ENCODE data around the gene TCFL5.

TCFL5 gene

DNA sequence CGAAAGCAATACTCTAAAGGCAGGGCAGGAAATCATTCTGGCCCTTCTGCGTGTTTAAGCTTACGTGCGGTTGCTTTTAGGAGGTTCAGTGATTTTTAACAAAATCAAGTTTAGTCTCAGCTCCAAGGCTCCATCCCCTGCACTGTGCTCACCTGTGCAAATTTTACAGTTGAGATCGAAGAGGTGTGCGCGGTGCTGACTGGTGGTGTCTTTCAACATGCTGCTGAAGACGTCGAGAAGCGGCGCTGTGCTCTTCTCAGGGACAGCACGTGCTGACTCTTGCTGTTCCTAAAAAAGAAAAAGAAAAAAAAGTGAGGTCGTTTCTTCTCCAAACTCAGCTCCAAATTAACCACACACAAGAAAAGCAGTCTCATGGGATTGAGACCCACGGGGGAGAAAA lies 32.6 kb upstream of the TCFL5 start:
- DNase-seq = no peak

DNA sequence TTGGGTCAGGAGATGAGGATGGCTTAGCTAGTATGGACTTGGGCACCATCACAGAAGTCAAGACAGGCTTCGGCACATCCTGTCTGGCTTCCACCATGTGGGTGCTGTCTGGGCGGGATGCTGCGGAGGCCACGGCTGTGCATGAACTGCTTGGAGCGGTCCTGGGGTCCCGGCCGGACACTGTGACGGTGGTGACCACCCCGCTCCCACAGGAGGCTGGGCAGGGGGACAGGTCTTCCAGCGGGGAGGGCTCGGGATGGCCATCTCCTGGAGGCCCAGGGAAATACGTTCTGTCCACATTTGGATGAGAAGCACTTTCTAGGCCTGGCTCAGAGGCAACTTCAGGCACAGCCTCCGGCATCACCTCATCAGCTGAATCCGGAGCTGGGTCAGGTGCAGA lies 32.1 kb upstream of the TCFL5 start:
- no peak for DNase-seq

DNA sequence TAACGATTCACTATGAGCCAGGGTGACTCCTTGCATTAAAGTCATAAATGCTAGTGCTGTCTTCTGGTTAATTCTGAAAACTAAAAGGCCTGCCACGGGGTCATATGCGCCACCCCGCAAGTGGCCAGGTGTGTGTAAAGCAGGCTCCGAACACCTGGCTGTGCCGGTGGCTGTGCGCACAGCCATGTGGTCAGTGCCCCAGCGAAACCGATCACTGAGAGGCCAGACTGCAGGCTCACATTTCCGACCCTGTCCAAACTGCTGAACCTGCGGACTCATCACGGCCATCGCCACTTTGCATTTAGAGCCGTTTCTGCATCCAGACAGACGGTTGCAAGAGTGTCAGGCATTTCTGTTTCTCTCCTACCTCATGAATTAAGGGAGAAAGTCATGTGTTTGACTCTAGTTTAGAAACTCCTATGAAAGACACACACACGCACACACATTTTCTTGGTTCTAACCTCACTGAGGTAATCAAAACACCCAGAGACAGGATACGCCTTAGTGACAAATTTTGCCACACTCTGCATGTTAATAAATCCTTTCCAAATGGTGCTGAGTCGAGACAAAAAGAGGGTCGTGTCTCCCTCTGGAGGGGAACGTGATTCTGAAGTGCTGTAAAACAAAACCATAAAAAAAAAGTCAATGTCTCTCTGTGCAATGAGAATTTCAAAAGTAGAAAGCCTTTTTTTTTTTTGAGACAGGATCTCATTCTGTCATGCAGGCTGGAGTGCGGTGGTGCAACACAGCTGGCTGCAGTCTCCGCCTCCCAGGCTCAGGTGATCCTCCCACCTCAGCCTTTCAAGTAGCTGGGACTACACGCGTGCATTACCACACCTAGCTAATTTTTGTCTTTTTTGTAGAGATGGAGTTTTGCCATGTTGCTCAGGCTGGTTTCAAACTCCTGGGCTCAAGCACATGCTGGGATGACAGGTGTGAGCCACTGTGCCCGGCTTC lies 31.0 kb upstream of the TCFL5 start:
- no peak for DNase-seq

DNA sequence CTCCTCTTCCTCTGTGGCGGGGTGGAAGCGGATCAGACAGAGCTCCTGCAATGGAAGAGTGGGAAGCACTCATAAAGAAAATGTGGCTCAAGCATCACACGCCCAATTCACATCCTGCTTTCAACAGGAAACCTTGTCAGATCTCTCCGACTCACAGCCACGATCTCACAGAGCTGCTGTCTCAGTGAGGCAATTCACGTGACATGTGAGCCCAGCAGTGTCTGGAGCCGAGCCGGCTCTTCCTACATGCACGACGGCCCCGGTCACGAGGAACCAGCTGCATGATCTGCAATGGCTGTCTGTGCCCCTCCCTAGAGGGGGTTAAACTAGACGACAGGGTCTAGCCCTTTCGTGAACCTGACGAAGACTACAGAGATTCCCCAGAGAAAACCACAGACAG lies 29.5 kb upstream of the TCFL5 start:
- DNase-seq = no peak

DNA sequence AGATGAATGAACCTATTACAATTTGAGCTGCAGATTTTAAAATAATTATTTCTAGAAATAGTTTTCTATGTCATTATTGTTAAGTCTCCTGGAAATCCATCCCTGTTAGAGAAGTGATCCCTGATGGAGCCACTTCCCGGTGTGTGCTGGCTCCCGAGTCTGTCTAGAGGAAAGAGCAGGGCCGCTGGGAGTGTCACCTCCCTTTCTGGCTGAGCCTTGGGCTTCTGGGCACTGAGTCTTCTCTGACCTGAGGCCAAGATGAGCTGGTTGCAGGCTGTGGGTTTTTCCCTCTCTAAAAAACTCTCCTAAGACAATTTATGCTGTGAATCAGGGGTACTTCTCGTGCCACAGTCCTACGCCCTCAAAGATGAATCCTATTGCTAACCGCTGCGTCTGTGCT lies 28.8 kb upstream of the TCFL5 start:
- no peak for DNase-seq

DNA sequence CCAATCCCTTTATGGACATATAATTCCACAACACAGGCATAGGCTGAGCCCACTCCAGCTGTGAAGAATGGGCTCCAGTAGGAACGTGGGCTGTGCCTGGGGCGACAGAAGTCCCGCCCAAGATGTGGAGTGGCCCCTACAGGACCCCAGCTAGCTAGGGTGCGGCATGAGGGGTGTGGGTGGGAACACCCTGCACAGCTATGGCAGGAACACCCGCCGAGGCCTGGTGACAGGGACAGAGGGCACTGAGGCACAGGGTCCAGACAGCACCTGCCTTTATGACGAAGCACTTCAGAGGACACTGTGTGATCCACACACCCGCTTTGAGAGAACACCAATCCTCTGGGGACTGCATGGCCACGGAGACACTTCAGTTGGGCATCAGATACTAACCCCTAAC lies 28.2 kb upstream of the TCFL5 start:
- no peak for DNase-seq

DNA sequence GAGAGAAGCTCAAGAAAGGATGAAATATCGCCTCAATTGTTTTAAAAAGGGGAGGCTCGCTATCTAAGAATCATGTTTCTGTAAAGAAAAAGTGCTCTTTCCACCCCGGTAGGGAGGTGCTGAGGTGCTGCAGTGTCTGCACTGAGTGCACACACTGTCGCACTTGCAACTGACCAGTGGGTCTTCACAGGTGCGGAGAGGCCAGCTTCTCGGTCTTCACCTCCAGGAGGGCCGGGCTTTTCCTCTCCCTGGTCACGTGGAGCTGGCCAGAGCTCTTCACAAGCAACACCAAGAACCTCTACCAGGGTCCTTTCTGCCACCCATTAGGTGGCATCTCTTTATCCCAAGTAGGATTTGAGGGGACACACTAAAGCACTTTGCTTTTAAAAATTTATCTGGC lies 27.8 kb upstream of the TCFL5 start:
- DNase-seq = no peak

DNA sequence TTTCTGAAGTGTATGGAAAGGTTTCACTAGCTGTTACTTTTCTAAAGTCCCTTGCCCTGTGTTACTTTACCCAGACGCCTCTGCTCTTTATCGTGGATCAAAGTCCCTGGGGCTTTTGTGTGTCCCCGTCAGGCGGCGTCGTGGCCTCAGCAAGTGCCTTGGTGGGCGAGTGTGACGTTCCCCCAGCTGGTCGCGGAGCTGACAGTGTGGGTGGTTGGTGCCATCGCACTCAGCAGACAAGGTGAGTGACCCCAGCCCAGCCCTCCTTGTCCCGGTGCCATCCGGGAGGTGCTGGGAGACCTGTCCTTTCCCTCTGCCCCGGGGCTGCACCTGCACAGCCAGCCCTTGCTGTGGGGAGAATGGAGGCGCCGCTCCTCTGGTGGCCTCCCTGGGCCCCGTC lies 27.3 kb upstream of the TCFL5 start:
- no peak for DNase-seq

DNA sequence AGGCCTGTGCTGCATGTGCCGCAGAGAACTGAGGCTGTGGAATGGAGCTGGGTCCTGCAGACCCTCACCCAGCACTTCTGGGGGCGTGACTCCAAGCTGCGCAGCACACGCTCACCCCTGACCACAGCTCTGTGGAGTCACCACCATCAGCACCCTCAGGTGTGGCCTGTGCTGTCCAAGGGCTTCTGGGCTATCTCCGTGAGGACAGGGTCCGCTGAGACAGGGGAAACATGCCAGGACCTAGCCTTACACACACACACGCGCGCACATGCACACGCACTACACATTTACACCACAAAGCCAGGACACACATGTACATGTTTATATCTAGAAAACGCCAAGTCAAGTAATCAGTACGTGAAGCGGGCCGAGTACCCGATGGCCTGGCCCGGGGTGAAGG lies 26.8 kb upstream of the TCFL5 start:
- no peak for DNase-seq

DNA sequence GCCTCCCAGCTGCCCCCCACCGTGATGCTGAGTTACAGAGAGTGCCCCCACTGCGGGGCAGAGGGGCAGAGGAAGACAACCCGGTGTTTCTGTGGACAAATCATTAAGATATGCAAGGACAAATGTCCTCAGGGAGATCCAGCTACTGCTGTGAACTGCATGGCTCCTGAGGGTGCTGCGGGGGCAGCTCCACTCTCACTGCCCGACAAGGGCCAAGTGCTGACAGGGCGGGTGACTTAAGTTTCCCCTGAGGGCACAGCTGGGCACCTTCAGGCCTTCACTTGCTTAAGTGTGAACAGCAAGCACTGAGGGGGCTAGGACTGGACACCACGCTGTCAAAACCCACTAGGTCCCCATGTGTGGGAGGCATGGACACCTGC lies 26.2 kb upstream of the TCFL5 start:
- no peak for DNase-seq

DNA sequence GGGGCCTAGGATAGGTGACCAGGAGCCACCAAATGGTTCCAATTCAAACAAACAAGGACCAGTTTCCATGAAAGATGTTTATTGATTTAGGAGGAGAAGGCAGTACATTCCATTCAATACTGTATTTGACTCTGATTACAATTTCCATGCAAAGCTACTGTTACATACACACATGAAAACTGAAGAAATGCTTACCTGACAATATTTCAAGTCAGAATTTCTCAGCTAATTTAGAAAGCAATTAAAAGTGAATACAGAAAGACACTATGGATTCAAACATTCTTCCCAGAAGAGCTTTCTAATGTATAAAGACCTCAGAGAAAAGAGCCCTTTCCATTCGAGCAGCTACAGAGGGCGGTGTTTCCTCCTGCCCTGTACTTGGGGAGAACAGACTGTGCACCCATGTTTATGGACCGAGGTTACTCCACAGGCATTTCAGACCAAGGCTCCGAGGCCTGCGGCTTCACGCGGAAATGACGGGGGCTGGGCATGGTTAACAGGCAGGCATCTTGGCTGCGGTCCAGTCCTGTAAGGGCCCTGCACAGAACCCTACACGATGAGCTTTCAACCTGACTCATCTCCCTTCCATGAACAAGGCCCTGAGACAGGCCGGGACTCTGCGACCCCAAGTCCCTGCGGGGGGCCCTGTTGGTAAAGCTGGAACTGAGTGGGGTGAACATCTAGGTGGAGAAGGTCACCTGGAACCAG lies 25.7 kb upstream of the TCFL5 start:
- DNase-seq = peak; percentile 83

DNA sequence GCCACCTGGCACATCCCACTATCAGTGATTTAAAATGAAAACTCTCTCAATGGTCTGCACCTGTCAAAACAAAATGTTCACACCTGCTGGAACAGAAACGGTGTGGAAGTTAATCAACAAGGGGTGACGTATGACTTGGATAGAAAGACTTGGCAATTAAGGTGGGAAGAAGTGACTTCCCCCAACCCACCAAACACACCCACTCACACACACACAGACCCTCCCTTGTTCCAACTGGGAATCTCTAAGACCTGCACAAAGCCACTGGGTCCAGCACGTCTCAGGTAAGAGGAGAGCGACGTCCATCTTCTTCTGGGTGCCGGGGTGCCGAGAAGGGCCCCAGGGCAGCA lies 25.1 kb upstream of the TCFL5 start:
- peak; percentile 63 for DNase-seq

DNA sequence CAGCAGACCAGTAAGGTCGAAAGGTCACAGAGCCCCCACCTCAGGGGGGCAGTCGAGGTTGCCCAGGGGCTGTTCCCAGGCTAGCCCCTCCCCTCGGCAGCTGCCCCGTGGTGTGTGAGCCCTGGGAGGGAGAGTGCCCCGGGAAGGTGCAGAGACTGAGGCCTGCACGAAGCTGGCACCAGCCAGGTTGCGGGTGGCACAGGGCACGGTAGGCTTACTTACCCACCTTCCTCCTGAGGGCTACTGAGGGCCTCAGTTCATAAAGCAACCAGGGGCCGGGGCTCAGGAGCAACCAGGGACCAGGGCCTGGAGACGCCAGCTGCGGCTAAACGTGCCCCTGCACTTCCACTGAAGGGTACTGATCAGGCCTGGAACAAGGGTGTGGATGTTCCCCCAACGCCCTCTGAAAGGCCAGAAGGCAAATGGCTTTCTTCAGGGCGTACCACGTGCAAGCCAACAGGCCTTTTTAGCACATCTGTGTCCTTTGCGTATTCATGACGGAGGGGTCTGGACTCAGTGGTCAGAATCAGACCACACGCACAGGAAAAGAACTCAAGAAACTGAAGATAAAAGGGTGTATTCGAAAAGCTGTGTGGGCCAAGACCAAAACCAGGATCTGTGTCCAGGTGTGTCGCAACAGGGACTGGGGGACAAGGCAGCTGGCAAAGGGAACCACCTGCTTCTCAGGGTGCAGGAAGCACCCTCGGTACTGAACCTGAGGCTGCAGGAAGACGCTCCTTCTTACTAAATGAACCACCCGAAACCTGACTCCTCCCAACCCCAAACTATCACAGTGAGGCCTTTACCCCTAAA lies 24.5 kb upstream of the TCFL5 start:
- no peak for DNase-seq

DNA sequence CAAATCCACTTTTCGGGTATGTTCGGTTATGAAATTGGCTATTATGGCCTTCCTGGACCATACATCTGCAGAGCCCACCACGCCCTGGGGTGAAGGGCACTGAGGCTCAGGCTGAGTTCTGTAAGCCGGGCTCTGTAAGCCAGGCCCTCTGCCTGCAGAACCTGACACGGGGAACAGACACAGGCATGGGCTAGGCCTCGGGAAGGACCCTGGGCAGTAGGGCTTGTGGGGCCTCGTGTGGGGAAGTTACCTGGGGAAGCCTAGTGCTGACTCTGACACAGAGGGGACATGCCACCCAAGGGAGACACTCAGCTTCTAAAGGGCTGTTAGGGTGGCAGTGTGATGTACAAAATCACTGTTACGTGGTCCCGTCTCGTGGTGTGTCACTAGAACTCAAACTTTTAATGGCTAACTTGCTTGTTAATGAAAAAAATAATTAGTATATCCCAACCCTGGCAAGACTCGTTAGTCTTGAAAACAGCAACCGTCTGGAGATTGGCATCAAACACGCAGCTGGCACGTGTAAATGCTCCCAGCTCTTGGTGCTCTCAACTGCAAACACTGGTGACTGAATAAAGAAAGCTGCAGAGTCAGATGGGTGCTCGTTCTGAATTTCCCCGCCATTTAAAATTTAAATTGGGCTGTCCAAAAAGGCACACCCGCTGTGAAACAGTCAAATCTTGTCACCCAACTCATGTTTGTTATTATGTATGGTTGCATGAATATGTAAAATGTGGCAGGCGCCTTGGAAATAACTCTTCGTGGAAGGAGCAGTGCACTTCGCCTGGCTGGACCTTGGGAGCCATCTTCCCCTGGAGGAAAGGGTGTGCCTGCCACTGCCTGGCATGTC lies 23.6 kb upstream of the TCFL5 start:
- DNase-seq = no peak

DNA sequence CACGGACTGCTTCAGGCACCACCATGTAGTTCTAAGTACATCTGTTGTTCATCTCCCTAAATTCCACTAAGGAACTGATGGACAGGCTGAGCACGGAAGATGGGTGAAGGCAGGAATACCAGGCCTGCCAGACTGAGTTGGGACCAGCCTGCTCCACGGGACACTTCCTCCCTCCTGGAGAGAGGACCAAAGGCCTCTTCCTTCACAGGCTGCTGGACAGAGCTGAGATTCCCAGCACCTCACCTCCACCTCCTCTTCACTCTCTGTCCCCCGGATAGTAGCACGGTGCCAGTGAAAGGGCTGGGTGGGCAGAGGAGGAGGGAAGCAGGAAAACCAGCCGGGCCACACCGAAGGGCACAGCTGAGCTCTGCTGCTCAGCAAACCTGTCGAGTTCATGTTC lies 22.9 kb upstream of the TCFL5 start:
- no peak for DNase-seq

DNA sequence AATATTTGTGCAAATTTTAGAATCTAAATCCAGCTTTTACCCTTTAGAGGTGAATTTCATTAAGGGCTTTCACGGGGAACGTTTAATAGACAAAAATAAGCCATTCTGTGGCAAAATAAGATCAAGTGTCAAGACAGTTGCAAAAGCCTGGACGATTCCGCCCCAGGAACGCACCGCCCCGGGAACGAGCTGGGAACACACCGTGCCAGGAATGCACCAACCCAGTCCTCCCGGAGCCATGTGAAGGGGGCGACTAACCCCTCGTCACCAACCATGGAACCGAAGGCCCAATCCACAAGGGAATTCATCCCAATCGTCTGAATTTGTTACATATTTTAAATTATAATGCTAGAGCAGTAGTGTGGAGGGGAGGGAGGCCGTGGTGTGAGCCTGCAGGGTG lies 20.8 kb upstream of the TCFL5 start:
- no peak for DNase-seq

DNA sequence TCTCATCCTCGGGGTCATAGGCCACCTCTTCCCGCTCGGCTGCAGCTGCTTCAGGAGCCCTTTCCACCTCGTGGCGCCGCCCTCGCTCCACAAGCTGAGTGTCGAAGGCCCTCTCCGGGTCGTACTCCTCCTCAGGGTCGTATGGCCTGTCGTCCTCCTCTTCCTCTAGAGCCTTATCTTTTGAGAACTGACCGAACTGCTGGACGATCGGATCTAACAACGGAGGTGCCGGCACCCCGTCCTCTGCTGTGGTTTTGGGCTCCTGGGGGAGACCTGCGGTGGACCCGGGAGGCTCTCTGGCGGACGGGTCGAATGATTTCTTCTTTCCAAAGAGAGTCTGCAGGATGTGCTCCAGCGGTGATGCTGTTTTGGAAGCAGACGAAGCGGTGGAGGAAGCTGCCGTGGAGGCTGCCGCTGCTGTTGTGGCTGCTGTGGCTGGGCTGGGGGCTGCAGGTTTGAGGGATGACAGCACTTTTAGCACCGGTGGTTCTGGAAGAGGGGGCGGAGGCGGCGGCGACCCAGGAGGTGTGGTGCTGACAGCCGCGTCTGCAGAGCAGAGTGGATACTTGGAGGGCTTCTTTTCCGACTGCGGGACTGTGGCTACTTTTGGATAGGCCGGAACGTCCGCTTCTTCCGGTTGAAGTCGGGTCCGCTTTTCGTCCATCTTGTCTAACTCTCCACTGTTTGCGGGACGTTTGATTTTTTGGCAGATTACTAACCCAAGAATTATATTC lies 20.2 kb upstream of the TCFL5 start:
- DNase-seq = no peak

DNA sequence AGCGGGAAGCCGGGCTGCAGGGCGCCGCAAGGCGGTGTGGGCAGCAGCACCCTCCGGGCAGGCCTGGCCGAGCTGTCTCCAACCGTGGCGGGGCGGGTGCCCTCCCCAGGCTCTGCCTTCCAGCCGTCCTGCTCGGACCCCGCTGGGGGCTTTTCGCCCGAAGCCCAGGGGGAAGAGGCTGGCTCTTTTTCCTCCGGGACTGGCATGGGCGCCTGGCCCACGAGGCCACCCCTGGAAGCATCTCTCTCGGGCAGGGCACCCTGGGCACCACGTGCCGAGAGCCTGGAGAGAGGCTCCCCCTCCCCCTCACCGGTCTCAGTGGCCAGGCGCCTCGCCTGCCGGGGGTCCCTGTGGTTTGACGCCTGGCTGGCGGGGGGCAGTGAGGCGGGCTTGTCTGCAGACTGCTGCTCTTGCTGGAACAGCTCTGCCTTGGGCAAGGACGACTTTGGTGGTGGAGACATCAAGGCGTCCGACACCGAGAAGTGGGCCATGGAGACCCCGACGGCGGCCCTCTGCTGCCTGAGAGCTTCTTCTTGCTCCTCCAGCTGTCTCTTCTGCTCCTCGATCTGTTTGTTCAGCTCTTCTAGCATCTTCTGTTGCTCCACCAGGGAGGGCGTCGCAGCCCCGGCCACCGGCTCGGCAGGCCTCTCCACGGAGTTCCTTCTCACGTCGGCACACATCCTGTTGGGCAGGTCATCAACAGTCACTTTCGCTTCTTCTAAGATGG lies 19.5 kb upstream of the TCFL5 start:
- no peak for DNase-seq

DNA sequence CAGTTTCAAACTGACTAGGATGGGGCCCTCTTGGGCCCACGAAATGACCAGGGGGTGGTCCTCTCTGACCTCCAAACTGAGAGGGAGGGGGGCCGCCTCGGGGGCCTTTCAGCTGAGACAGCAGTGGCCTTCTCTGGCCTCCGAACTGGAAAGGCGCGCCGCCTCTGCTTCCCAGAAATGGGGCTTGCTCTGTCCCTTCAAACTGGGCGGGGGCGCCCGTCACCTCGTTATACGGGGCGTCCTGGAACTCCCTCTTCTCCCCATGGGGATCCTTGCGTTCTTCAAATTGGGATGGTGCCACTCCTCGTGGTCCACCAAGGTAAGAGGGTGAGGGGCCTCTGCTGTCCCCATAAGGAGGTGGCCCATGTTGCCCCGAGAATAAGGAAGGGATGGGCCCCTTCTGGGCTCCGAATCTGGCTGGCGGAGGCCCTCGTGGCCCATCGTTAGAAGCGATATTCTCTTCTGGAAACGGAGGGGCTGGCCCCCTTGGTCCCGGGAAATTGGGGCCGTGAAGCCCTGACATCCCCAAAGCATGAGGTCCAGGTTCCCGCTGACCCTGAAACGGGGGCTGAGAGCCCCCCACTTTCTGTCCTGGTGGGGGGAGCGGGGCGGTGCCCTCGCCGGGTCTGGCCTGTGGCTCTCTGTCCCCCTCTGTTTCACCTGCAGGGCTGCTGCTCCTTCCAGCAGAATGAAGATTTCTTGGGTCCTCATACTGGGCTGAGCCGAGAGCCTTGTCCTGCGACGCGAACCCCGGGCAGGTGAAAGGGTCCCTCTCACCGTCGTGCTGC lies 18.7 kb upstream of the TCFL5 start:
- DNase-seq = no peak

Measured in COR-L47 (cell line).